H9 (cell line): ENCODE results near the gene SLC22A31. TPM values are rescaled to one million over a fixed set of nuclear protein-coding genes. Genes with fewer than 3 reads are reported as not detected.

Experiments
- DNase-seq: peaks from one replicate; pipeline ENCODE4 v3.0.0-alpha.2; 2017
- H2AFZ ChIP-seq: one replicate; pipeline ENCODE4 v1.6.1; 2013; ENCODE audit warnings: mild to moderate bottlenecking, low read length, control low read depth, moderate library complexity
- H2AK5ac ChIP-seq: 2 replicates; pipeline ENCODE4 v1.6.1; 2013; ENCODE audit warnings: low read length, control low read depth, mixed read lengths; ENCODE audit not compliant: insufficient read length
- H2BK120ac ChIP-seq: one replicate; pipeline ENCODE4 v1.6.1; 2013; ENCODE audit warnings: low read depth, mild to moderate bottlenecking, low read length, control low read depth, inconsistent platforms; ENCODE audit not compliant: poor library complexity, severe bottlenecking
- H2BK12ac ChIP-seq: 2 replicates; pipeline ENCODE4 v1.6.1; 2013; ENCODE audit warnings: low read length, control low read depth, mixed read lengths, low read depth; ENCODE audit not compliant: insufficient read length
- H2BK15ac ChIP-seq: 2 replicates; pipeline ENCODE4 v1.6.1; 2013; ENCODE audit warnings: low read depth, low read length, control low read depth
- H2BK20ac ChIP-seq: one replicate; pipeline ENCODE4 v1.6.1; 2013; ENCODE audit warnings: low read depth, mild to moderate bottlenecking, low read length, control low read depth, inconsistent platforms; ENCODE audit not compliant: poor library complexity, severe bottlenecking
- H2BK5ac ChIP-seq: 2 replicates; pipeline ENCODE4 v1.6.1; 2013; ENCODE audit warnings: low read length, control low read depth, mixed read lengths; ENCODE audit not compliant: insufficient read length
- H3K14ac ChIP-seq: 2 replicates; pipeline ENCODE4 v1.6.1; 2013; ENCODE audit warnings: low read length, control low read depth; ENCODE audit not compliant: insufficient read depth
- H3K18ac ChIP-seq: 2 replicates; pipeline ENCODE4 v1.6.1; 2013; ENCODE audit warnings: low read depth, mild to moderate bottlenecking, mixed read lengths, low read length, control low read depth; ENCODE audit not compliant: insufficient read length
- H3K23ac ChIP-seq: 2 replicates; pipeline ENCODE4 v1.6.1; 2013; ENCODE audit warnings: low read length, control low read depth, mixed read lengths, low read depth; ENCODE audit not compliant: insufficient read length
- H3K23me2 ChIP-seq: 2 replicates; pipeline ENCODE4 v1.6.1; 2013; ENCODE audit warnings: low read depth, mild to moderate bottlenecking, mixed read lengths, low read length, control low read depth; ENCODE audit not compliant: insufficient read length, poor library complexity, severe bottlenecking
- H3K27ac ChIP-seq: 2 replicates; pipeline ENCODE4 v1.5.1; 2013; ENCODE audit warnings: low read length, control low read depth, mixed read lengths, low read depth; ENCODE audit not compliant: insufficient read length
- H3K27me3 ChIP-seq: 2 replicates; pipeline ENCODE4 v1.6.1; 2013; ENCODE audit warnings: low read length, control low read depth, inconsistent platforms; ENCODE audit not compliant: insufficient read depth
- H3K4ac ChIP-seq: 2 replicates; pipeline ENCODE4 v1.6.1; 2013; ENCODE audit warnings: low read depth, mild to moderate bottlenecking, control low read depth, inconsistent platforms, low read length, moderate library complexity
- H3K4me1 ChIP-seq: 2 replicates; pipeline ENCODE4 v1.6.1; 2013; ENCODE audit warnings: low read length, control low read depth, inconsistent platforms; ENCODE audit not compliant: insufficient read depth
- H3K4me2 ChIP-seq: 2 replicates; pipeline ENCODE4 v1.6.1; 2013; ENCODE audit warnings: low read length, control low read depth, mixed read lengths; ENCODE audit not compliant: insufficient read length, insufficient read depth
- H3K56ac ChIP-seq: 2 replicates; pipeline ENCODE4 v1.6.1; 2013; ENCODE audit warnings: low read depth, mild to moderate bottlenecking, mixed read lengths, low read length, control low read depth; ENCODE audit not compliant: insufficient read length
- H3K79me1 ChIP-seq: 2 replicates; pipeline ENCODE4 v1.6.1; 2013; ENCODE audit warnings: low read depth, mild to moderate bottlenecking, moderate library complexity, low read length, control low read depth, inconsistent platforms; ENCODE audit not compliant: insufficient read depth, poor library complexity, severe bottlenecking
- H3K79me2 ChIP-seq: 2 replicates; pipeline ENCODE4 v1.6.1; 2013; ENCODE audit warnings: low read length, control low read depth, inconsistent platforms; ENCODE audit not compliant: insufficient read depth
- H3K9ac ChIP-seq: 2 replicates; pipeline ENCODE4 v1.6.1; 2013; ENCODE audit warnings: low read length, control low read depth, mixed read lengths; ENCODE audit not compliant: insufficient read length; ENCODE audit errors: extremely low read depth
- H3K9me3 ChIP-seq: one replicate; pipeline ENCODE4 v1.6.1; 2013; ENCODE audit warnings: low read depth, low read length, inconsistent platforms; ENCODE audit not compliant: control insufficient read depth
- H3T11ph ChIP-seq: one replicate; pipeline ENCODE4 v1.6.1; 2013; ENCODE audit warnings: mild to moderate bottlenecking, low read length, control low read depth, inconsistent platforms
- H4K20me1 ChIP-seq: one replicate; pipeline ENCODE4 v1.6.1; 2013; ENCODE audit not compliant: control insufficient read depth, insufficient read length, insufficient read depth
- H4K5ac ChIP-seq: 2 replicates; pipeline ENCODE4 v1.6.1; 2013; ENCODE audit warnings: low read depth, mild to moderate bottlenecking, mixed read lengths, low read length, control low read depth; ENCODE audit not compliant: insufficient read length
- H4K8ac ChIP-seq: replicated peaks from 2 replicates; pipeline ENCODE4 v1.6.1; 2013; ENCODE audit warnings: low read length, control low read depth, mixed read lengths, low read depth; ENCODE audit not compliant: insufficient read length
- H4K91ac ChIP-seq: 2 replicates; pipeline ENCODE4 v1.6.1; 2013; ENCODE audit warnings: low read depth, mild to moderate bottlenecking, moderate library complexity, mixed read lengths, low read length, control low read depth; ENCODE audit not compliant: insufficient read length
- H3K27ac Mint-ChIP-seq, 3 experiments: 2 replicates in 2 of 3; 3 replicates in 1 of 3; pipeline ENCODE4 v1.8.0; 2020 to 2021; ENCODE audit warnings: mixed read lengths in 3 of 3, mild to moderate bottlenecking in 1 of 3, moderate library complexity in 1 of 3
- H3K27me3 Mint-ChIP-seq: 2 replicates; pipeline ENCODE4 v1.8.0; 2021; ENCODE audit warnings: low read depth, mild to moderate bottlenecking, moderate library complexity, mixed read lengths
- H3K36me3 Mint-ChIP-seq, 3 experiments: 2 replicates in 2 of 3; 3 replicates in 1 of 3; pipeline ENCODE4 v1.8.0; 2020 to 2021; ENCODE audit warnings: low read depth in 3 of 3, mixed read lengths in 3 of 3; ENCODE audit not compliant: insufficient read depth in 1 of 3
- H3K4me1 Mint-ChIP-seq, 2 experiments: 2 replicates each; pipeline ENCODE4 v1.8.0; 2020; ENCODE audit warnings: mixed read lengths in 2 of 2
- H3K4me3 Mint-ChIP-seq, 2 experiments: 2 replicates in 1 of 2; 3 replicates in 1 of 2; pipeline ENCODE4 v1.8.0; 2020 to 2021; ENCODE audit warnings: mild to moderate bottlenecking in 2 of 2, mixed read lengths in 2 of 2, moderate library complexity in 1 of 2
- H3K9me3 Mint-ChIP-seq, 2 experiments: 2 replicates in 1 of 2; 3 replicates in 1 of 2; pipeline ENCODE4 v1.8.0; 2020; ENCODE audit warnings: mild to moderate bottlenecking in 2 of 2, mixed read lengths in 2 of 2, moderate library complexity in 1 of 2
- CTCF ChIP-seq: fragments of 200-600 bp; sonication (generic); conservative IDR thresholded peaks from 3 replicates; pipeline ENCODE4 v1.8.0; 2021; ENCODE audit warnings: antibody characterized with exemption, mild to moderate bottlenecking
- WGBS: extraction: QIAGEN DNeasy Blood & Tissue Kit; methylation state at CpG from one replicate; pipeline ENCODE4 v1.1.7; 2013; ENCODE audit warnings: missing lambda C conversion rate, low lambda C conversion rate, mixed read lengths; ENCODE audit not compliant: insufficient read length; ENCODE audit errors: extremely low coverage; 5-methylcytosine and 5-hydroxymethylcytosine counted together
- total RNA-seq: library from RNA; stranded (reverse); gene quantifications from 2 replicates; pipeline ENCODE4 v1.2.1, GENCODE V29; 2021

Gene SLC22A31
- total RNA-seq, 1 experiment from 2014 or later = 7.7 TPM

- H2BK15ac ChIP-seq = no peak overlapping the region
- no peak overlapping the region for H3K4ac ChIP-seq
- no peaks in the 10 kb centered on the region for H3K79me1 ChIP-seq
- Mint-ChIP-seq H3K36me3 (no peaks in the 10 kb centered on the region), H3K27me3 (peaks cover 15% of the 10 kb centered on the region), H3K9me3 (no peaks in the 10 kb centered on the region), H3K4me3 (no peak overlapping the region), H3K4me1 (peaks cover 11 to 22% of the 10 kb centered on the region in 2 experiments), H3K27ac (no peak overlapping the region)
- no peak overlapping the region for H2BK12ac ChIP-seq
- no peaks in the 10 kb centered on the region for H4K20me1 ChIP-seq
- TF ChIP-seq CTCF = no peak
- H4K91ac ChIP-seq = no peak overlapping the region
- H2BK120ac ChIP-seq = no peak overlapping the region
- no peaks in the 10 kb centered on the region for H3K4me1 ChIP-seq
- peaks cover 6% of the 10 kb centered on the region for H3K23me2 ChIP-seq
- H3K9ac ChIP-seq = no peak overlapping the region
- no peak overlapping the region for H3K56ac ChIP-seq
- no CpG with 5 or more reads among the region's 20 CpGs for WGBS
- no peak overlapping the region for H3T11ph ChIP-seq
- no peak overlapping the region for H2BK5ac ChIP-seq
- no peak overlapping the region for H4K5ac ChIP-seq
- no peak overlapping the region for H3K4me2 ChIP-seq
- no peaks in the 10 kb centered on the region for H3K9me3 ChIP-seq
- H3K27ac ChIP-seq = no peak overlapping the region
- H3K14ac ChIP-seq = no peak overlapping the region; the same call in 1 of the 2 replicates
- no peak for DNase-seq
- no peak overlapping the region for H3K18ac ChIP-seq
- no peak overlapping the region for H2AFZ ChIP-seq
- H3K79me2 ChIP-seq = no peaks in the 10 kb centered on the region
- H2AK5ac ChIP-seq = no peak overlapping the region
- H4K8ac ChIP-seq = no peak overlapping the region
- no peaks in the 10 kb centered on the region for H3K27me3 ChIP-seq
- no peak overlapping the region for H2BK20ac ChIP-seq
- H3K23ac ChIP-seq = no peak overlapping the region
Measured at GRCh38 chr16:89175280-89176146, 24.8 kb downstream of the SLC22A31 start.
